Measurements from ENCODE around the gene TTYH1. TPM values are rescaled to one million over a fixed set of nuclear protein-coding genes. Genes with fewer than 3 reads are reported as not detected.

TTYH1 gene
- total RNA-seq, 1 donor from 2014 or later, result not detected

GRCh38 chr19:54473892-54474372, 58.7 kb downstream of the TTYH1 start:
- DNase-seq (ENCODE audit: extremely low read depth, low read depth, low spot score), result no peak

GRCh38 chr19:54475706-54476105, 60.4 kb downstream of the TTYH1 start:
- no peak for DNase-seq (ENCODE audit: extremely low read depth, low read depth, low spot score)

GRCh38 chr19:54477650-54478049, 62.4 kb downstream of the TTYH1 start:
- DNase-seq (ENCODE audit: extremely low read depth, low read depth, low spot score), result no peak

GRCh38 chr19:54478677-54479266, 63.5 kb downstream of the TTYH1 start:
- no peak for DNase-seq (ENCODE audit: extremely low read depth, low read depth, low spot score)

- DNase-seq (ENCODE audit: extremely low read depth, low read depth, low spot score), result no peak
These were observed 64.8 kb downstream of the TTYH1 start for GRCh38 chr19:54480051-54480450.

GRCh38 chr19:54481326-54481930, 66.2 kb downstream of the TTYH1 start:
- DNase-seq (ENCODE audit: extremely low read depth, low read depth, low spot score), result no peak

GRCh38 chr19:54482889-54483288, 67.6 kb downstream of the TTYH1 start:
- no peak for DNase-seq (ENCODE audit: extremely low read depth, low read depth, low spot score)

- DNase-seq (ENCODE audit: extremely low read depth, low read depth, low spot score), result no peak
These were observed 69.2 kb downstream of the TTYH1 start for GRCh38 chr19:54484451-54484850.

- DNase-seq (ENCODE audit: extremely low read depth, low read depth, low spot score), result no peak
These were observed 70.6 kb downstream of the TTYH1 start for GRCh38 chr19:54485851-54486250.

Other genes with a start within 250 kb of the TTYH1 start
- gene TMC4, start 242.3 kb upstream of the TTYH1 start, total RNA-seq, result not detected in 2 replicates
- 354 and 361 TPM in 2 replicates for gene MBOAT7, start 225.9 kb upstream of the TTYH1 start, total RNA-seq
- gene TSEN34, start 224.2 kb upstream of the TTYH1 start, total RNA-seq, result 92.9 and 140 TPM in 2 replicates
- gene RPS9, start 214.6 kb upstream of the TTYH1 start, total RNA-seq, result 1,387 and 1,829 TPM in 2 replicates
- gene LILRB3, start 192.5 kb upstream of the TTYH1 start, total RNA-seq, result not detected in 2 replicates
- not detected in 2 replicates for gene LILRA6, start 172.7 kb upstream of the TTYH1 start, total RNA-seq
- gene LILRB5, start 158.2 kb upstream of the TTYH1 start, total RNA-seq, result not detected in 2 replicates
- gene LILRB2, start 134.4 kb upstream of the TTYH1 start, total RNA-seq, result not detected in 2 replicates
- not detected in 2 replicates for gene LILRA5, start 102.3 kb upstream of the TTYH1 start, total RNA-seq
- not detected in 2 replicates for gene LILRA4, start 76.3 kb upstream of the TTYH1 start, total RNA-seq
- gene LAIR1, start 50.5 kb upstream of the TTYH1 start, total RNA-seq, result not detected in 2 replicates
- gene LENG8, start 33.7 kb downstream of the TTYH1 start, total RNA-seq, result 48.2 and 127 TPM in 2 replicates
- 3.7 and 4.1 TPM in 2 replicates for gene LENG9, start 48.3 kb downstream of the TTYH1 start, total RNA-seq
- gene CDC42EP5, start 57.8 kb downstream of the TTYH1 start, total RNA-seq, result 172 and 177 TPM in 2 replicates
- not detected in 2 replicates for gene LAIR2, start 87.4 kb downstream of the TTYH1 start, total RNA-seq
- not detected in 2 replicates for gene LILRA2, start 158.3 kb downstream of the TTYH1 start, total RNA-seq
- gene LILRA1, start 178.2 kb downstream of the TTYH1 start, total RNA-seq, result not detected in 2 replicates
- 0.10 and 1.2 TPM in 2 replicates for gene LILRB1, start 215.0 kb downstream of the TTYH1 start, total RNA-seq
- not detected in 2 replicates for gene LILRB4, start 247.5 kb downstream of the TTYH1 start, total RNA-seq